ENCODE results near the gene ARHGAP26. TPM values are rescaled to one million over a fixed set of nuclear protein-coding genes. Genes with fewer than 3 reads are reported as not detected.
A peak's percentile ranks its signal among the peaks of the same experiment; 100 is the strongest.

Gene ARHGAP26
- total RNA-seq, 1 experiment from 2014 or later: 54.3 TPM

- DNase-seq (ENCODE audit: unreplicated experiment): no peak
- CTCF ChIA-PET: interaction anchor here (0.7 to 3.3 kb wide), 14 partner anchors 10 to 140 kb away, joined by 3 to 15 read pairs (median 4); partner anchors contain the start of gene ARHGAP26
- Mint-ChIP-seq H3K4me3 (ENCODE audit: unreplicated experiment) (no peak overlapping the region), H3K4me1 (ENCODE audit: insufficient read depth, unreplicated experiment) (peaks cover 8% of the 10 kb centered on the region), H3K36me3 (ENCODE audit: insufficient read depth, unreplicated experiment) (no peaks in the 10 kb centered on the region), H3K27ac (ENCODE audit: low read depth, unreplicated experiment) (no peak overlapping the region), H3K27me3 (ENCODE audit: insufficient read depth, unreplicated experiment) (no peaks in the 10 kb centered on the region), H3K9me3 (ENCODE audit: unreplicated experiment) (no peaks in the 10 kb centered on the region)
- no TSS peak for BruUV-seq (replicated peaks)
- intact Hi-C loops (cut with micrococcal nuclease): no loop called here
- POLR2A ChIA-PET: interaction anchor here (0.7 to 1.4 kb wide), 5 partner anchors 9 to 405 kb away, joined by 3 to 5 read pairs (median 3); partner anchors contain the start of gene ARHGAP26
- no peak for TF ChIP-seq CTCF (IDR thresholded peaks at IDR 0.05; ENCODE audit: unreplicated experiment)
Observed at GRCh38 chr5:142853682-142854081, 83.5 kb downstream of the ARHGAP26 start.

- no peaks in the 10 kb centered on the region for H3K27me3 Mint-ChIP-seq (ENCODE audit: insufficient read depth, unreplicated experiment)
- no TSS peak for BruUV-seq (replicated peaks)
Observed at GRCh38 chr5:142856269-142856782, 86.1 kb downstream of the ARHGAP26 start.

GRCh38 chr5:142857405-142857804 lies 87.2 kb downstream of the ARHGAP26 start:
- no peak for DNase-seq (ENCODE audit: unreplicated experiment)
- ChIA-PET CTCF (interaction anchor here (0.5 to 1.6 kb wide), 4 partner anchors 9 to 144 kb away, joined by 3 to 7 read pairs (median 3); no protein-coding TSS in a partner anchor), POLR2A (interaction anchor here (0.6 to 1.1 kb wide), 4 partner anchors 30 to 285 kb away, joined by 3 to 6 read pairs (median 4); no protein-coding TSS in a partner anchor)
- H3K4me3 Mint-ChIP-seq (ENCODE audit: unreplicated experiment): no peak overlapping the region
- TF ChIP-seq CTCF (IDR thresholded peaks at IDR 0.05; ENCODE audit: unreplicated experiment): no peak
- H3K27ac Mint-ChIP-seq (ENCODE audit: low read depth, unreplicated experiment): peak overlapping the region; percentile 13
- no TSS peak for BruUV-seq (replicated peaks)
- H3K27me3 Mint-ChIP-seq (ENCODE audit: insufficient read depth, unreplicated experiment): no peaks in the 10 kb centered on the region
- no peaks in the 10 kb centered on the region for H3K9me3 Mint-ChIP-seq (ENCODE audit: unreplicated experiment)
- peaks cover 8% of the 10 kb centered on the region for H3K4me1 Mint-ChIP-seq (ENCODE audit: insufficient read depth, unreplicated experiment)
- intact Hi-C loops (cut with micrococcal nuclease): no loop called here
- H3K36me3 Mint-ChIP-seq (ENCODE audit: insufficient read depth, unreplicated experiment): no peaks in the 10 kb centered on the region

More at GRCh38 chr5:142856269-142856782, 86.1 kb downstream of the ARHGAP26 start:
- intact Hi-C loops (cut with micrococcal nuclease): no loop called here
- Mint-ChIP-seq H3K4me1 (ENCODE audit: insufficient read depth, unreplicated experiment) (peaks cover 8% of the 10 kb centered on the region), H3K36me3 (ENCODE audit: insufficient read depth, unreplicated experiment) (no peaks in the 10 kb centered on the region), H3K4me3 (ENCODE audit: unreplicated experiment) (no peak overlapping the region), H3K9me3 (ENCODE audit: unreplicated experiment) (no peaks in the 10 kb centered on the region), H3K27ac (ENCODE audit: low read depth, unreplicated experiment) (no peak overlapping the region)
- no peak for TF ChIP-seq CTCF (IDR thresholded peaks at IDR 0.05; ENCODE audit: unreplicated experiment)
- ChIA-PET POLR2A (no interaction called here), CTCF (interaction anchor here (3.3 kb wide), 1 partner anchor 143 kb away, joined by 15 read pairs; no protein-coding TSS in a partner anchor)
- DNase-seq (ENCODE audit: unreplicated experiment): no peak

- H3K27ac Mint-ChIP-seq (ENCODE audit: low read depth, unreplicated experiment): no peak overlapping the region
- no peak for DNase-seq (ENCODE audit: unreplicated experiment)
- H3K27me3 Mint-ChIP-seq (ENCODE audit: insufficient read depth, unreplicated experiment): no peaks in the 10 kb centered on the region
- no peak overlapping the region for H3K4me3 Mint-ChIP-seq (ENCODE audit: unreplicated experiment)
- peaks cover 11% of the 10 kb centered on the region for H3K4me1 Mint-ChIP-seq (ENCODE audit: insufficient read depth, unreplicated experiment)
- POLR2A ChIA-PET: interaction anchor here (1.2 kb wide), 1 partner anchor 16 kb away, joined by 3 read pairs; no protein-coding TSS in a partner anchor
- no peaks in the 10 kb centered on the region for H3K36me3 Mint-ChIP-seq (ENCODE audit: insufficient read depth, unreplicated experiment)
- intact Hi-C loops (cut with micrococcal nuclease): no loop called here
- TF ChIP-seq CTCF (IDR thresholded peaks at IDR 0.05; ENCODE audit: unreplicated experiment): no peak
- H3K9me3 Mint-ChIP-seq (ENCODE audit: unreplicated experiment): no peaks in the 10 kb centered on the region
- BruUV-seq (replicated peaks): no TSS peak
- CTCF ChIA-PET: interaction anchor here (1.1 to 3.3 kb wide), 5 partner anchors 8 to 146 kb away, joined by 3 to 15 read pairs (median 6); no protein-coding TSS in a partner anchor
Observed at GRCh38 chr5:142859037-142859436, 88.9 kb downstream of the ARHGAP26 start.

Measured in MCF 10A (cell line).